Smooth muscle cell (in vitro differentiated cells): ENCODE results near the gene CELF5. TPM values are rescaled to one million over a fixed set of nuclear protein-coding genes. Genes with fewer than 3 reads are reported as not detected.

Source experiments
- DNase-seq: peaks from one replicate; lab custom pipeline; 2025; ENCODE audit not compliant: unreplicated experiment; lab: John Stamatoyannopoulos, UW
- H2AFZ ChIP-seq: fragments of 200-600 bp; sonication (generic); 2 replicates; pipeline ENCODE4 v1.6.0; 2016; ENCODE audit warnings: antibody characterized with exemption, low read depth, mild to moderate bottlenecking
- H3F3A ChIP-seq: fragments of 200-600 bp; sonication (generic); 2 replicates; pipeline ENCODE4 v1.6.0; 2017; ENCODE audit warnings: antibody characterized with exemption, low read depth
- H3K27ac ChIP-seq: fragments of 200-600 bp; sonication (generic); 2 replicates; pipeline ENCODE4 v1.5.1; 2016; ENCODE audit warnings: low read depth, mild to moderate bottlenecking
- H3K27me3 ChIP-seq: fragments of 200-600 bp; sonication (generic); 2 replicates; pipeline ENCODE4 v1.6.1; 2016; ENCODE audit warnings: low read depth, mild to moderate bottlenecking
- H3K36me3 ChIP-seq: fragments of 200-600 bp; sonication (generic); 2 replicates; pipeline ENCODE4 v1.5.1; 2016; ENCODE audit warnings: low read depth
- H3K4me1 ChIP-seq: fragments of 200-600 bp; sonication (generic); 2 replicates; pipeline ENCODE4 v1.5.1; 2016; ENCODE audit warnings: low read depth
- H3K4me2 ChIP-seq: fragments of 200-600 bp; sonication (generic); 2 replicates; pipeline ENCODE4 v1.6.0; 2016; ENCODE audit warnings: mild to moderate bottlenecking
- H3K4me3 ChIP-seq: fragments of 200-600 bp; sonication (generic); 2 replicates; pipeline ENCODE4 v1.5.1; 2016; ENCODE audit warnings: mild to moderate bottlenecking
- H3K79me2 ChIP-seq: fragments of 200-600 bp; sonication (generic); 2 replicates; pipeline ENCODE4 v1.6.0; 2016; ENCODE audit warnings: low read depth, mild to moderate bottlenecking
- H3K9ac ChIP-seq: fragments of 200-600 bp; sonication (generic); 2 replicates; pipeline ENCODE4 v1.6.0; 2016; ENCODE audit warnings: low read depth
- H3K9me3 ChIP-seq: fragments of 200-600 bp; sonication (generic); replicated peaks from 2 replicates; pipeline ENCODE4 v1.5.1; 2016; ENCODE audit warnings: low read depth
- H4K20me1 ChIP-seq: fragments of 200-600 bp; sonication (generic); 2 replicates; pipeline ENCODE4 v1.6.0; 2016; ENCODE audit warnings: low read depth
- CTCF ChIP-seq: fragments of 200-600 bp; sonication (generic); IDR thresholded peaks from 2 replicates; pipeline ENCODE4 v1.5.1; 2017; ENCODE audit warnings: borderline replicate concordance, mild to moderate bottlenecking, antibody characterized with exemption; ENCODE audit not compliant: insufficient read depth, poor library complexity, severe bottlenecking
- WGBS: methylation state at CpG from one replicate; pipeline ENCODE4 v1.1.7; 2016; ENCODE audit warnings: low lambda C conversion rate; 5-methylcytosine and 5-hydroxymethylcytosine counted together
- polyA plus RNA-seq: library from polyadenylated mRNA; unstranded; fragments of >200 nt; fragmentation: Nextera tagmentation; extraction: Ambion mirVana; gene quantifications from 2 replicates; pipeline ENCODE4 v1.2.1, GENCODE V29; 2016
- total RNA-seq: library from RNA; depleted of rRNA; stranded (reverse); fragments of >200 nt; gene quantifications from 2 replicates; pipeline ENCODE4 v1.2.3, GENCODE V29; 2014

The CELF5 gene
- total and polyA plus RNA-seq, 2 experiments from 2014 or later, result 0.18 TPM; not detected in 1

- no peaks in the 10 kb centered on the region for H3F3A ChIP-seq
- H4K20me1 ChIP-seq, result no peaks in the 10 kb centered on the region
- no peak within 1 kb of the TSS for H3K27ac ChIP-seq
- H3K4me1 ChIP-seq, result no peaks in the 10 kb centered on the region
- H3K36me3 ChIP-seq, result no peaks in the 10 kb centered on the region
- no peak within 1 kb of the TSS for H2AFZ ChIP-seq
- no peaks in the 10 kb centered on the region for H3K27me3 ChIP-seq
- no peak within 1 kb of the TSS for H3K4me2 ChIP-seq
- H3K79me2 ChIP-seq, result no peaks in the 10 kb centered on the region
- no peak for TF ChIP-seq CTCF
- no peaks in the 10 kb centered on the region for H3K9me3 ChIP-seq
- no peak for DNase-seq
- no peak within 1 kb of the TSS for H3K4me3 ChIP-seq
- WGBS, result 93% methylated on average over 35 of the region's 42 CpGs
- no peak within 1 kb of the TSS for H3K9ac ChIP-seq
Observed at GRCh38 chr19:3178377-3178972, 46.0 kb upstream of the CELF5 start, which contains the start of gene S1PR4. Gene S1PR4, plus strand, starts transcription at chr19:3178769. Its CDS starts 24 bp downstream, at chr19:3178793.

GRCh38 chr19:3178973-3179738 is 45.3 kb upstream of the CELF5 start:
- WGBS, result 94% methylated on average over 52 of the region's 52 CpGs
- no peak for DNase-seq
- Histone ChIP-seq H3K36me3 (no peaks in the 10 kb centered on the region), H3K4me3 (no peak overlapping the region), H3K9me3 (no peaks in the 10 kb centered on the region), H3K4me2 (no peak overlapping the region), H2AFZ (no peak overlapping the region), H3K4me1 (no peaks in the 10 kb centered on the region), H3K27me3 (no peaks in the 10 kb centered on the region), H3K79me2 (no peaks in the 10 kb centered on the region), H3K9ac (no peak overlapping the region), H3F3A (no peaks in the 10 kb centered on the region), H3K27ac (no peak overlapping the region), H4K20me1 (no peaks in the 10 kb centered on the region)
- TF ChIP-seq CTCF, result no peak

GRCh38 chr19:3179739-3180293 is 44.6 kb upstream of the CELF5 start:
- no peak overlapping the region for H3K9ac ChIP-seq
- no peaks in the 10 kb centered on the region for H3K9me3 ChIP-seq

More at GRCh38 chr19:3179739-3180293, 44.6 kb upstream of the CELF5 start:
- Histone ChIP-seq H3K4me2 (no peak overlapping the region), H3K27me3 (no peaks in the 10 kb centered on the region), H4K20me1 (no peaks in the 10 kb centered on the region), H2AFZ (no peak overlapping the region), H3K36me3 (no peaks in the 10 kb centered on the region), H3K79me2 (no peaks in the 10 kb centered on the region), H3K4me3 (no peak overlapping the region), H3K27ac (no peak overlapping the region), H3F3A (no peaks in the 10 kb centered on the region), H3K4me1 (no peaks in the 10 kb centered on the region)
- 95% methylated on average over 31 of the region's 31 CpGs for WGBS
- TF ChIP-seq CTCF, result no peak
- no peak for DNase-seq
